HEK293 (cell line): ENCODE results near the gene TBK1.

Experiments
- CTCF ChIA-PET: fragments of 350-600 bp; formaldehyde crosslinking; extraction: SDS; loops from one replicate; lab custom pipeline; 2021; ENCODE audit warnings: antibody characterized with exemption; lab: Yijun Ruan, JAX
- POLR2A ChIA-PET: fragments of 300-600 bp; formaldehyde crosslinking; extraction: SDS; loops from one replicate; lab custom pipeline; 2020; ENCODE audit warnings: antibody characterized with exemption, inconsistent platforms; lab: Yijun Ruan, JAX
- H3K27ac ChIP-seq: fragments of 200-500 bp; sonication (Bioruptor generic); 2 replicates; pipeline ENCODE4 v1.5.1; 2014; ENCODE audit warnings: low read depth, low read length, control low read depth, inconsistent platforms; ENCODE audit errors: extremely low read depth
- H3K36me3 ChIP-seq, 2 experiments: fragments of 200-500 bp in 1 of 2; sonication (Bioruptor generic) in 1 of 2; 1 replicate in 1 of 2; 2 replicates in 1 of 2; pipeline ENCODE4 v1.5.1; 2014 to 2017; ENCODE audit warnings: inconsistent platforms in 2 of 2, low read length in 2 of 2; ENCODE audit not compliant: control insufficient read depth in 2 of 2, insufficient read depth in 1 of 2
- H3K4me1 ChIP-seq: fragments of 200-500 bp; sonication (Bioruptor generic); 2 replicates; pipeline ENCODE4 v1.5.1; 2014; ENCODE audit warnings: mild to moderate bottlenecking, low read length, inconsistent platforms; ENCODE audit not compliant: control insufficient read depth, insufficient read depth
- H3K4me3 ChIP-seq: 2 replicates; pipeline ENCODE4 v1.5.1; 2011; ENCODE audit warnings: low read depth, mild to moderate bottlenecking, control low read depth, low read length, moderate library complexity
- H3K9me3 ChIP-seq: fragments of 200-500 bp; sonication (Bioruptor generic); 2 replicates; pipeline ENCODE4 v1.5.1; 2014; ENCODE audit warnings: low read depth, low read length, inconsistent platforms; ENCODE audit not compliant: control insufficient read depth, insufficient read depth
- REPIN1 ChIP-seq: fragments of 450-650 bp; formaldehyde crosslinking; IDR thresholded peaks from 2 replicates; pipeline ENCODE4 v1.5.1; 2017; ENCODE audit warnings: missing biosample characterization, missing genetic modification characterization, low read depth
- SP3 ChIP-seq: fragments of 450-650 bp; formaldehyde crosslinking; IDR thresholded peaks from 2 replicates; pipeline ENCODE4 v1.5.1; 2016; ENCODE audit warnings: missing biosample characterization, missing genetic modification characterization
- ZBTB20 ChIP-seq: fragments of 450-650 bp; formaldehyde crosslinking; IDR thresholded peaks from 2 replicates; pipeline ENCODE4 v1.5.1; 2016; ENCODE audit warnings: missing biosample characterization, missing genetic modification characterization
- ZBTB49 ChIP-seq: fragments of 450-650 bp; formaldehyde crosslinking; IDR thresholded peaks from 2 replicates; pipeline ENCODE4 v1.5.1; 2016; ENCODE audit warnings: missing biosample characterization, missing genetic modification characterization, low read depth
- ZNF16 ChIP-seq: fragments of 450-650 bp; formaldehyde crosslinking; IDR thresholded peaks from 2 replicates; pipeline ENCODE4 v1.5.1; 2016; ENCODE audit warnings: low read depth, missing biosample characterization, missing genetic modification characterization
- ZNF169 ChIP-seq: fragments of 450-650 bp; formaldehyde crosslinking; IDR thresholded peaks from 2 replicates; pipeline ENCODE4 v1.5.1; 2016; ENCODE audit warnings: missing biosample characterization, missing genetic modification characterization
- ZNF2 ChIP-seq: fragments of 450-650 bp; formaldehyde crosslinking; IDR thresholded peaks from 2 replicates; pipeline ENCODE4 v1.5.1; 2016; ENCODE audit warnings: missing biosample characterization, missing genetic modification characterization
- ZNF223 ChIP-seq: fragments of 450-650 bp; formaldehyde crosslinking; IDR thresholded peaks from 2 replicates; pipeline ENCODE4 v1.5.1; 2016; ENCODE audit warnings: missing biosample characterization, missing genetic modification characterization
- ZNF341 ChIP-seq: fragments of 450-650 bp; formaldehyde crosslinking; IDR thresholded peaks from 2 replicates; pipeline ENCODE4; 2016; ENCODE audit warnings: low read depth, missing biosample characterization, missing genetic modification characterization
- TF ChIP-seq, protein P1 (sequence below): fragments of 450-650 bp; IDR thresholded peaks from 2 replicates; pipeline ENCODE4 v1.5.1; 2018; ENCODE audit warnings: missing biosample characterization, missing genetic modification characterization
- TF ChIP-seq, protein P2 (sequence below): fragments of 450-650 bp; formaldehyde crosslinking; IDR thresholded peaks from 2 replicates; pipeline ENCODE4 v1.5.0; 2017; ENCODE audit warnings: missing biosample characterization, missing genetic modification characterization, borderline replicate concordance
- TF ChIP-seq, protein P3 (sequence below): fragments of 450-650 bp; formaldehyde crosslinking; IDR thresholded peaks from 2 replicates; pipeline ENCODE4 v1.5.1; 2017; ENCODE audit warnings: missing biosample characterization, missing genetic modification characterization
- TF ChIP-seq, protein P4 (sequence below): fragments of 450-650 bp; formaldehyde crosslinking; IDR thresholded peaks from 2 replicates; pipeline ENCODE4 v1.5.1; 2016; ENCODE audit warnings: missing biosample characterization, missing genetic modification characterization

TBK1 gene

GRCh38 chr12:64496839-64497400 is 45.0 kb downstream of the TBK1 start:
- H3K27ac ChIP-seq = no peak overlapping the region
- TF ChIP-seq, protein P1, sequence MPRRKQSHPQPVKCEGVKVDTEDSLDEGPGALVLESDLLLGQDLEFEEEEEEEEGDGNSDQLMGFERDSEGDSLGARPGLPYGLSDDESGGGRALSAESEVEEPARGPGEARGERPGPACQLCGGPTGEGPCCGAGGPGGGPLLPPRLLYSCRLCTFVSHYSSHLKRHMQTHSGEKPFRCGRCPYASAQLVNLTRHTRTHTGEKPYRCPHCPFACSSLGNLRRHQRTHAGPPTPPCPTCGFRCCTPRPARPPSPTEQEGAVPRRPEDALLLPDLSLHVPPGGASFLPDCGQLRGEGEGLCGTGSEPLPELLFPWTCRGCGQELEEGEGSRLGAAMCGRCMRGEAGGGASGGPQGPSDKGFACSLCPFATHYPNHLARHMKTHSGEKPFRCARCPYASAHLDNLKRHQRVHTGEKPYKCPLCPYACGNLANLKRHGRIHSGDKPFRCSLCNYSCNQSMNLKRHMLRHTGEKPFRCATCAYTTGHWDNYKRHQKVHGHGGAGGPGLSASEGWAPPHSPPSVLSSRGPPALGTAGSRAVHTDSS = no peak
- TF ChIP-seq SP3 (tag by site-specific recombination) (no peak), ZNF169 (tag by site-specific recombination) (no peak)
- H3K4me3 ChIP-seq = no peak overlapping the region
- CTCF ChIA-PET = interaction anchor here (0.9 kb wide), 1 partner anchor 201 kb away, joined by 6 read pairs; no protein-coding TSS in a partner anchor
- POLR2A ChIA-PET = no interaction called here
- H3K36me3 ChIP-seq = peaks cover 73 to 84% of the 10 kb centered on the region in 2 experiments
- H3K9me3 ChIP-seq = no peaks in the 10 kb centered on the region
- no peaks in the 10 kb centered on the region for H3K4me1 ChIP-seq

DNA sequence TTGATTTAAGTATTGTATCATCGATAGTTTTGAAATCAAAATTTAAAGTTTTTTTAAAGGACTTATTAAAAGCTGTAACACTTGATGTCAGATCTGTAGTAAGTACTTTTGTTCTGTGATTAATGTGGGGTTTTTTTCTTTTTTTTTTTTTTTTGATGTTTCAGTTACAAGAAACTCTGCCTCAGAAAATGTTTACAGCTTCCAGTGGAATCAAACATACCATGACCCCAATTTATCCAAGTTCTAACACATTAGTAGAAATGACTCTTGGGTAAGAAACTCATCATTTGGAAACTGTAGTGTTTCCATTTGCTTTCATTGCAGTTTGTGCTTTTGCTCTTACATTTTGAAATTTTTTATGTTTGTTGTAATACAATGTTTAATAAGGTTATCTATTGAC is 45.6 kb downstream of the TBK1 start:
- TF ChIP-seq REPIN1 (no peak), ZNF341 (no peak), ZNF223 (tag by site-specific recombination) (no peak), ZNF2 (no peak), ZBTB20 (tag by site-specific recombination) (no peak), ZNF16 (tag by site-specific recombination) (no peak), ZBTB49 (tag by site-specific recombination) (no peak)
- TF ChIP-seq, protein P2, sequence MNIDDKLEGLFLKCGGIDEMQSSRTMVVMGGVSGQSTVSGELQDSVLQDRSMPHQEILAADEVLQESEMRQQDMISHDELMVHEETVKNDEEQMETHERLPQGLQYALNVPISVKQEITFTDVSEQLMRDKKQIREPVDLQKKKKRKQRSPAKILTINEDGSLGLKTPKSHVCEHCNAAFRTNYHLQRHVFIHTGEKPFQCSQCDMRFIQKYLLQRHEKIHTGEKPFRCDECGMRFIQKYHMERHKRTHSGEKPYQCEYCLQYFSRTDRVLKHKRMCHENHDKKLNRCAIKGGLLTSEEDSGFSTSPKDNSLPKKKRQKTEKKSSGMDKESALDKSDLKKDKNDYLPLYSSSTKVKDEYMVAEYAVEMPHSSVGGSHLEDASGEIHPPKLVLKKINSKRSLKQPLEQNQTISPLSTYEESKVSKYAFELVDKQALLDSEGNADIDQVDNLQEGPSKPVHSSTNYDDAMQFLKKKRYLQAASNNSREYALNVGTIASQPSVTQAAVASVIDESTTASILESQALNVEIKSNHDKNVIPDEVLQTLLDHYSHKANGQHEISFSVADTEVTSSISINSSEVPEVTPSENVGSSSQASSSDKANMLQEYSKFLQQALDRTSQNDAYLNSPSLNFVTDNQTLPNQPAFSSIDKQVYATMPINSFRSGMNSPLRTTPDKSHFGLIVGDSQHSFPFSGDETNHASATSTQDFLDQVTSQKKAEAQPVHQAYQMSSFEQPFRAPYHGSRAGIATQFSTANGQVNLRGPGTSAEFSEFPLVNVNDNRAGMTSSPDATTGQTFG (tag by site-specific recombination) = no peak
- TF ChIP-seq, protein P3, sequence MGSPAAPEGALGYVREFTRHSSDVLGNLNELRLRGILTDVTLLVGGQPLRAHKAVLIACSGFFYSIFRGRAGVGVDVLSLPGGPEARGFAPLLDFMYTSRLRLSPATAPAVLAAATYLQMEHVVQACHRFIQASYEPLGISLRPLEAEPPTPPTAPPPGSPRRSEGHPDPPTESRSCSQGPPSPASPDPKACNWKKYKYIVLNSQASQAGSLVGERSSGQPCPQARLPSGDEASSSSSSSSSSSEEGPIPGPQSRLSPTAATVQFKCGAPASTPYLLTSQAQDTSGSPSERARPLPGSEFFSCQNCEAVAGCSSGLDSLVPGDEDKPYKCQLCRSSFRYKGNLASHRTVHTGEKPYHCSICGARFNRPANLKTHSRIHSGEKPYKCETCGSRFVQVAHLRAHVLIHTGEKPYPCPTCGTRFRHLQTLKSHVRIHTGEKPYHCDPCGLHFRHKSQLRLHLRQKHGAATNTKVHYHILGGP (tag by site-specific recombination) = no peak
- TF ChIP-seq, protein P4, sequence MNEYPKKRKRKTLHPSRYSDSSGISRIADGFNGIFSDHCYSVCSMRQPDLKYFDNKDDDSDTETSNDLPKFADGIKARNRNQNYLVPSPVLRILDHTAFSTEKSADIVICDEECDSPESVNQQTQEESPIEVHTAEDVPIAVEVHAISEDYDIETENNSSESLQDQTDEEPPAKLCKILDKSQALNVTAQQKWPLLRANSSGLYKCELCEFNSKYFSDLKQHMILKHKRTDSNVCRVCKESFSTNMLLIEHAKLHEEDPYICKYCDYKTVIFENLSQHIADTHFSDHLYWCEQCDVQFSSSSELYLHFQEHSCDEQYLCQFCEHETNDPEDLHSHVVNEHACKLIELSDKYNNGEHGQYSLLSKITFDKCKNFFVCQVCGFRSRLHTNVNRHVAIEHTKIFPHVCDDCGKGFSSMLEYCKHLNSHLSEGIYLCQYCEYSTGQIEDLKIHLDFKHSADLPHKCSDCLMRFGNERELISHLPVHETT (tag by site-specific recombination) = no peak
- Histone ChIP-seq H3K4me1 (no peaks in the 10 kb centered on the region), H3K9me3 (no peaks in the 10 kb centered on the region), H3K27ac (no peak overlapping the region), H3K36me3 (peaks cover 69 to 81% of the 10 kb centered on the region in 2 experiments), H3K4me3 (no peak overlapping the region)
- ChIA-PET POLR2A (no interaction called here), CTCF (no interaction called here)
